Measurements from ENCODE around the gene CENPO.

The CENPO gene

DNA sequence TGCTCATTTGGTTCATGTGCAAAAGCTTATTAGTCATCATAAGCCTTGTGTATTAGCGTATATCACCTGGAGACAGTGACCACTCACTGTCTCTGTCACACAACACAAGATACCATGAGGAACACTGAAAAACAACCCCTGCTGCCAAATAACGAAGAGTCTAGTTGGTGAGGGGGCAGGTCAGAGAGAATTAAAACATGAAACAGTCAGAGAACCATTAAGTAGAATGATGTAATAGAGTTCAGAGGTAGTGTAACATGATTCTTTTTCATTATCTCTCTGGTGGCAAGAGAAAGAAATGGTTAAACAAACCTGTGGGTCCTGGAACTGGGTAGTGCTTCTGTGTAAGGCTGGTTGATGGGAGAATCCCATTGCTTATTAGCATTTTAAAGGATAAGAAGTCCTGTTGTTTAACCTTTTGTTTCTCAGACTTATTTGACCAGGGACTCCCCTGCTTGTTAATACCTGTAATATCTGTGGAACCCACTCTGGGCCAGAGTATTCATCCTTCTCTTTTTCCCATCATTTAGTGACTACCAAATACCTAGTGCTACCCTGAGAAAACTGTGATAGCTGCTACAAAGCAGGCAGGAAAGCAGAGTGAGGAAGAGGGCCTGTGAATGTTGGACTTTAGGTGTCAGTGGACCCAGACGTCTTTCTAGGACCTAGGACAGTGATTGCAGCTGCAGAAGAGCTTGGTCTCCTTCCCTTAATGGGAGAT, 38.1 kb upstream of the CENPO start:
- Histone ChIP-seq H3K9ac (ENCODE audit: insufficient read length, low read depth) (no peak overlapping the region), H3K4me1 (ENCODE audit: insufficient read depth, insufficient read length) (no peaks in the 10 kb centered on the region), H3K36me3 (ENCODE audit: insufficient read depth, insufficient read length, low read length) (no peaks in the 10 kb centered on the region), H3K9me3 (ENCODE audit: insufficient read depth, low read length) (no peaks in the 10 kb centered on the region), H3K4me3 (ENCODE audit: insufficient read length, low read depth) (no peak overlapping the region), H3K27me3 (ENCODE audit: insufficient read depth, insufficient read length) (no peaks in the 10 kb centered on the region)
- no peak for DNase-seq (ENCODE audit: low read depth, low spot score)
- TF ChIP-seq ZNF274 (IDR thresholded peaks at IDR 0.05; ENCODE audit: low read depth, low read length): no peak
- no peak for TF ChIP-seq YY1 (IDR thresholded peaks at IDR 0.05; ENCODE audit: insufficient read depth, insufficient read length)
- no peak for TF ChIP-seq SUZ12 (IDR thresholded peaks at IDR 0.05; ENCODE audit: extremely low read depth, insufficient read depth, insufficient read length)

DNA sequence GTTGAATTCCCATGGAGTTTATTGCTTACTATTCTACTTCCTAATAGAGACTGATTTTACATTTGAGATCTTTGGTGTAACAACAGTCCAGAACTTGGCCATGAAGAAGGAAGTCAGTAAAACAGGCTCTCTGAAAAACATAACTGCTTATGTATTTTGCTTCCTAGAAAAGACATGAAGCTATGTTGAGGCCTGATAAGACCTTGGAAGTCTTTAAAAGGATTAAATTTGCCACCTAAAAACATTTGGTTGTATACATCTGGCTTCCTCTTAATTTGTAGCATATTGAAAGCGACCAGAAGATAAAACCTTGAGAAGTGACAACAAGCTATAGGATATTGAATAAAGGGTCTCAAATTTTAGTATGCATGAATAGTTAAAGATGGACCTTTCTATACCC, 36.4 kb upstream of the CENPO start:
- no peak for TF ChIP-seq YY1 (IDR thresholded peaks at IDR 0.05; ENCODE audit: insufficient read depth, insufficient read length)
- TF ChIP-seq ZNF274 (IDR thresholded peaks at IDR 0.05; ENCODE audit: low read depth, low read length): no peak
- no peak for TF ChIP-seq SUZ12 (IDR thresholded peaks at IDR 0.05; ENCODE audit: extremely low read depth, insufficient read depth, insufficient read length)
- H3K27me3 ChIP-seq (ENCODE audit: insufficient read depth, insufficient read length): no peaks in the 10 kb centered on the region
- H3K36me3 ChIP-seq (ENCODE audit: insufficient read depth, insufficient read length, low read length): no peaks in the 10 kb centered on the region
- H3K9ac ChIP-seq (ENCODE audit: insufficient read length, low read depth): no peak overlapping the region
- no peak for DNase-seq (ENCODE audit: low read depth, low spot score)
- no peaks in the 10 kb centered on the region for H3K9me3 ChIP-seq (ENCODE audit: insufficient read depth, low read length)
- H3K4me3 ChIP-seq (ENCODE audit: insufficient read length, low read depth): no peak overlapping the region
- no peaks in the 10 kb centered on the region for H3K4me1 ChIP-seq (ENCODE audit: insufficient read depth, insufficient read length)

DNA sequence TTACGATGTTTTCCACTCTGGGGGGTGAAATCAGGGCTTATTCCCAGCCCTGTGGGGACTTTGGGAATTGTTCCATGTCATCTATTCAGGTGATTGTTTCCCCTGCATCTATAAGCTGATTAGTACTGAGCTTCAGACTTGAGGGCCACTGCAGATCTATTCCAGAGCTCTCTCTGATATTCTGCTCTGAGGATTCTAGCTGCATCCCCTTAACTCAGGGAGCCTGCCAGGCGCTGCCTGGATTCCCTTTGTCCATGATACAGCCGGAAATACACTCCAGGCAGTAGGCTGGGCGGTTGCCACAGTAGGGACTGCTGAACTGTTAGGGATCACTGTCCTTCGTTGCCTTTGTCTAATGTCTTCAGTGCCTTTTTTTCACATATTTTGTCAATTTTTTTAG, 31.4 kb upstream of the CENPO start:
- Histone ChIP-seq H3K4me3 (ENCODE audit: insufficient read length, low read depth) (no peak overlapping the region), H3K36me3 (ENCODE audit: insufficient read depth, insufficient read length, low read length) (peaks cover 3% of the 10 kb centered on the region), H3K9me3 (ENCODE audit: insufficient read depth, low read length) (no peaks in the 10 kb centered on the region), H3K27me3 (ENCODE audit: insufficient read depth, insufficient read length) (no peaks in the 10 kb centered on the region), H3K4me1 (ENCODE audit: insufficient read depth, insufficient read length) (no peaks in the 10 kb centered on the region), H3K9ac (ENCODE audit: insufficient read length, low read depth) (no peak overlapping the region)
- DNase-seq (ENCODE audit: low read depth, low spot score): no peak
- TF ChIP-seq ZNF274 (IDR thresholded peaks at IDR 0.05; ENCODE audit: low read depth, low read length) (no peak), SUZ12 (IDR thresholded peaks at IDR 0.05; ENCODE audit: extremely low read depth, insufficient read depth, insufficient read length) (no peak), YY1 (IDR thresholded peaks at IDR 0.05; ENCODE audit: insufficient read depth, insufficient read length) (no peak)

GRCh38 chr2:24762518-24762917, 30.7 kb upstream of the CENPO start:
- H3K4me3 ChIP-seq (ENCODE audit: insufficient read length, low read depth): no peak overlapping the region
- H3K4me1 ChIP-seq (ENCODE audit: insufficient read depth, insufficient read length): no peaks in the 10 kb centered on the region
- no peak overlapping the region for H3K9ac ChIP-seq (ENCODE audit: insufficient read length, low read depth)
- no peak for TF ChIP-seq YY1 (IDR thresholded peaks at IDR 0.05; ENCODE audit: insufficient read depth, insufficient read length)
- H3K36me3 ChIP-seq (ENCODE audit: insufficient read depth, insufficient read length, low read length): peaks cover 3% of the 10 kb centered on the region
- DNase-seq (ENCODE audit: low read depth, low spot score): no peak
- no peaks in the 10 kb centered on the region for H3K9me3 ChIP-seq (ENCODE audit: insufficient read depth, low read length)
- no peaks in the 10 kb centered on the region for H3K27me3 ChIP-seq (ENCODE audit: insufficient read depth, insufficient read length)

DNA sequence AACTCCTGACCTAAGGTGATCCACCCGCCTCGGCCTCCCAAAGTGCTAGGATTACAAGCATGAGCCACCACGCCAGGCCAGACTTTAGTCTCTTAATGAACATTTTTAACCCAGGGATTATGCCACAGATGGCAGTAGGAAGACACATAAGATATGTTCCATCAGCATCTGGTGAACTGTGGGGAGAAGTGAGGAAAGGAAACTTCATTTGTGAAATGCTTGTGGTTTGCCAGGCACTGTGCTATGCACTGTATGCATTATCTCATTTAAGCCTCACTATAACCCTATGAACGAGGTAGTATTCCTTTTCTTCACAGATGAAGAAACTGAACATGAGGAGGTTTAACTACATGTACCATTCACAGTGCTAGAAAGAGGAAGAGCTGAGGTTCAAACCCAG, 29.4 kb upstream of the CENPO start:
- Histone ChIP-seq H3K27me3 (ENCODE audit: insufficient read depth, insufficient read length) (no peaks in the 10 kb centered on the region), H3K9me3 (ENCODE audit: insufficient read depth, low read length) (no peaks in the 10 kb centered on the region), H3K4me1 (ENCODE audit: insufficient read depth, insufficient read length) (no peaks in the 10 kb centered on the region), H3K9ac (ENCODE audit: insufficient read length, low read depth) (no peak overlapping the region), H3K36me3 (ENCODE audit: insufficient read depth, insufficient read length, low read length) (peaks cover 3% of the 10 kb centered on the region), H3K4me3 (ENCODE audit: insufficient read length, low read depth) (no peak overlapping the region)
- DNase-seq (ENCODE audit: low read depth, low spot score): no peak
- TF ChIP-seq SUZ12 (IDR thresholded peaks at IDR 0.05; ENCODE audit: extremely low read depth, insufficient read depth, insufficient read length) (no peak), ZNF274 (IDR thresholded peaks at IDR 0.05; ENCODE audit: low read depth, low read length) (no peak), YY1 (IDR thresholded peaks at IDR 0.05; ENCODE audit: insufficient read depth, insufficient read length) (no peak)

- H3K9ac ChIP-seq (ENCODE audit: insufficient read length, low read depth): no peak overlapping the region
- peaks cover 3% of the 10 kb centered on the region for H3K36me3 ChIP-seq (ENCODE audit: insufficient read depth, insufficient read length, low read length)
- H3K27me3 ChIP-seq (ENCODE audit: insufficient read depth, insufficient read length): no peaks in the 10 kb centered on the region
- TF ChIP-seq SUZ12 (IDR thresholded peaks at IDR 0.05; ENCODE audit: extremely low read depth, insufficient read depth, insufficient read length): no peak
- TF ChIP-seq ZNF274 (IDR thresholded peaks at IDR 0.05; ENCODE audit: low read depth, low read length): no peak
- TF ChIP-seq YY1 (IDR thresholded peaks at IDR 0.05; ENCODE audit: insufficient read depth, insufficient read length): no peak
- no peak overlapping the region for H3K4me3 ChIP-seq (ENCODE audit: insufficient read length, low read depth)
- 0 out of 2 replicates have a peak, but pooled peaks cover 9% of the 10 kb centered on the region for H3K9me3 ChIP-seq (ENCODE audit: insufficient read depth, low read length)
- H3K4me1 ChIP-seq (ENCODE audit: insufficient read depth, insufficient read length): no peaks in the 10 kb centered on the region
- DNase-seq (ENCODE audit: low read depth, low spot score): no peak
Observed at GRCh38 chr2:24766609-24767008, 26.6 kb upstream of the CENPO start.

- no peak for DNase-seq (ENCODE audit: low read depth, low spot score)
- Histone ChIP-seq H3K9me3 (ENCODE audit: insufficient read depth, low read length) (0 out of 2 replicates have a peak, but pooled peaks cover 9% of the 10 kb centered on the region), H3K27me3 (ENCODE audit: insufficient read depth, insufficient read length) (no peaks in the 10 kb centered on the region), H3K4me1 (ENCODE audit: insufficient read depth, insufficient read length) (no peaks in the 10 kb centered on the region), H3K4me3 (ENCODE audit: insufficient read length, low read depth) (no peak overlapping the region), H3K9ac (ENCODE audit: insufficient read length, low read depth) (no peak overlapping the region), H3K36me3 (ENCODE audit: insufficient read depth, insufficient read length, low read length) (no peaks in the 10 kb centered on the region)
- no peak for TF ChIP-seq SUZ12 (IDR thresholded peaks at IDR 0.05; ENCODE audit: extremely low read depth, insufficient read depth, insufficient read length)
Observed at GRCh38 chr2:24768013-24768412, 25.2 kb upstream of the CENPO start.
